ENCODE results near the gene EEF1G. TPM values are rescaled to one million over a fixed set of nuclear protein-coding genes. Genes with fewer than 3 reads are reported as not detected.

EEF1G gene
- 157 and 277 TPM in 2 replicates for total RNA-seq (2011; cell fraction: chromatin; rRNA removed; ENCODE audit: low replicate concordance)
- 471 and 476 TPM in 2 replicates for total RNA-seq (2011; cell fraction: nucleolus; rRNA removed)
- total RNA-seq (2011; cell fraction: nucleoplasm; rRNA removed): 624 and 1,167 TPM in 2 replicates
- 2,058 and 2,269 TPM in 2 replicates for total RNA-seq (2014; rRNA removed)
- 1,872 and 2,117 TPM in 2 replicates for total RNA-seq (2014; rRNA removed; fragmentation: Illumina TruSeq; extraction: Trizol)
- total RNA-seq (2015; rRNA removed; fragmentation: Illumina TruSeq; extraction: Trizol): 2,017 and 2,035 TPM in 2 replicates
- 1,822 and 1,912 TPM in 2 replicates for total RNA-seq (2021)
- 2,098 and 2,266 TPM in 2 replicates for polyA plus RNA-seq (2011; rRNA removed)
- polyA plus RNA-seq (2011; cell fraction: cytosol; rRNA removed): 2,402 and 2,852 TPM in 2 replicates
- 1,113 and 1,374 TPM in 2 replicates for polyA plus RNA-seq (2011; cell fraction: nucleus; rRNA removed)
- 1,964 and 2,831 TPM in 2 replicates for polyA plus RNA-seq (2012)
- 1,982 and 2,349 TPM in 2 replicates for polyA plus RNA-seq (2014; fragmentation: Illumina TruSeq; extraction: Trizol)
- polyA plus RNA-seq (2014; fragmentation: Nextera tagmentation; extraction: Ambion mirVana): 1,000 to 10,000 TPM in 1 of 2 experiments, 100 to 1,000 TPM in 1; 985 to 1,460 TPM
- 1,633 and 1,674 TPM in 2 replicates for polyA plus RNA-seq (2014; rRNA removed)
- 1,497 and 1,545 TPM in 2 replicates for polyA minus RNA-seq (2011; rRNA and poly(A)+ RNA removed)
- 1,399 and 1,500 TPM in 2 replicates for polyA minus RNA-seq (2011; cell fraction: cytosol; rRNA and poly(A)+ RNA removed)
- polyA minus RNA-seq (2011; cell fraction: nucleus; rRNA and poly(A)+ RNA removed): 145 and 316 TPM in 2 replicates
- percentile 97 among the genes with signal in this experiment for Bru-seq, nascent RNA
- percentile 88 among the genes with signal in this experiment for BruChase-seq, experiment 1, labeled RNA remaining after a 2-hour chase
- percentile 90 among the genes with signal in this experiment for BruChase-seq, experiment 2, labeled RNA remaining after a 6-hour chase
- long read RNA-seq, experiment 1, transcript EEF1G-201 (10 exons, 1,523 nt): major isoform, 3,910 of 4,759 reads
- long read RNA-seq, experiment 1, transcript EEF1G-203 (9 exons, 2,496 nt): minor isoform, 198 of 4,759 reads
- long read RNA-seq, experiment 1, partial matches to known transcripts: 548 of 4,759 reads
- long read RNA-seq, experiment 1, other reads (novel, unspliced or antisense): 103 of 4,759 reads
- long read RNA-seq, experiment 2, transcript EEF1G-203 (9 exons, 2,496 nt): minor isoform, 1,262 of 3,447 reads
- long read RNA-seq, experiment 2, transcript EEF1G-201 (10 exons, 1,523 nt): major isoform, 1,796 of 3,447 reads
- long read RNA-seq, experiment 2, partial matches to known transcripts: 282 of 3,447 reads
- long read RNA-seq, experiment 2, other reads (novel, unspliced or antisense): 107 of 3,447 reads
- long read RNA-seq, experiment 3, transcript EEF1G-201 (10 exons, 1,523 nt): major isoform, 8,024 of 8,677 reads
- long read RNA-seq, experiment 3, transcript EEF1G-203 (9 exons, 2,496 nt): minor isoform, 496 of 8,677 reads
- long read RNA-seq, experiment 3, partial matches to known transcripts: 50 of 8,677 reads
- long read RNA-seq, experiment 3, other reads (novel, unspliced or antisense): 107 of 8,677 reads

- peaks cover 65% of the 10 kb centered on the region for H3K79me2 ChIP-seq (ENCODE audit: control insufficient read depth, insufficient read depth, low read length)
- no peak for TF ChIP-seq TGIF2 (CRISPR knock-in tag; IDR thresholded peaks at IDR 0.05)
- no peak for TF ChIP-seq EHMT2 (IDR thresholded peaks at IDR 0.05)
- TF ChIP-seq TCF3 (CRISPR knock-in tag; IDR thresholded peaks at IDR 0.05): no peak
- TF ChIP-seq NUFIP1 (IDR thresholded peaks at IDR 0.05; ENCODE audit: partially characterized antibody): no peak
- no peak for TF ChIP-seq ZFPM2 (CRISPR knock-in tag; IDR thresholded peaks at IDR 0.05)
- no peak for TF ChIP-seq FOXP1 (CRISPR knock-in tag; IDR thresholded peaks at IDR 0.05)
- TF ChIP-seq THRB (CRISPR knock-in tag; conservative IDR thresholded peaks at IDR 0.05): no peak
- TF ChIP-seq GTF3C2 (IDR thresholded peaks at IDR 0.05; ENCODE audit: borderline replicate concordance, extremely low read depth, insufficient read length): no peak
- no peak; a peak in 1 of 4 replicates for TF ChIP-seq KDM1A (IDR thresholded peaks at IDR 0.05)
- 0 out of 2 replicates have a peak, but pooled peaks have one; percentile 32 for TF ChIP-seq RB1 (IDR thresholded peaks at IDR 0.05; ENCODE audit: low read depth)
- TF ChIP-seq ASH1L (IDR thresholded peaks at IDR 0.05; ENCODE audit: borderline replicate concordance, low read depth, partially characterized antibody): no peak
Observed at GRCh38 chr11:62573592-62574362, at the start of gene EEF1G. EEF1G (minus strand) TSS chr11:62573891; CDS start chr11:62573842, 49 bp downstream.

More at GRCh38 chr11:62573592-62574362, at the start of gene EEF1G:
- Histone ChIP-seq H2AFZ (ENCODE audit: low read depth, low read length) (peak within 1 kb of the TSS; percentile 80), H4K20me1 (replicated peaks; ENCODE audit: control insufficient read depth, insufficient read depth, low read length) (peaks cover 3% of the 10 kb centered on the region), H3K4me3 (peak within 1 kb of the TSS; percentile 96), H3K4me2 (ENCODE audit: insufficient read depth, low read length) (peak within 1 kb of the TSS; percentile 96), H3K4me1 (replicated peaks in 1 of 2; ENCODE audit: control insufficient read depth in 2 of 2, insufficient read depth in 2 of 2, low read length in 2 of 2) (peaks cover 22 to 40% of the 10 kb centered on the region in 2 experiments; a peak in 4 of 5 replicates), H3K9ac (ENCODE audit: insufficient read depth in 1 of 2, low read depth in 2 of 2, low read length in 2 of 2) (peak within 1 kb of the TSS; percentile 95 to 98), H3K36me3 (ENCODE audit: control insufficient read depth, insufficient read depth, low read length) (peaks cover 83% of the 10 kb centered on the region), H3K9me1 (ENCODE audit: control insufficient read depth, insufficient read depth, low read length) (no peaks in the 10 kb centered on the region), H3K27me3 (ENCODE audit: control insufficient read depth in 2 of 2, insufficient read depth in 2 of 2, low read length in 2 of 2) (no peaks in the 10 kb centered on the region), H3K9me3 (replicated peaks; ENCODE audit: control insufficient read depth, insufficient read depth, low read depth, low read length) (no peaks in the 10 kb centered on the region), H3K27ac (ENCODE audit: extremely low read depth, low read depth, low read length) (peak within 1 kb of the TSS; percentile 88)
- in situ Hi-C loops (cut with MboI) (no loop called here), intact Hi-C loops (cut with micrococcal nuclease) (no loop called here)
- FAIRE-seq (peak; percentile 95), ATAC-seq (peak; percentile 97), DNase-seq (ENCODE audit: extremely low read depth in 1 of 4, low spot score in 3 of 4) (peak; percentile 97 to 99 (median 98))
- whole genome bisulfite sequencing (ENCODE audit: insufficient coverage, low coverage, missing lambda C conversion rate): under 1% methylated on average over 46 of the region's 46 CpGs
- ChIA-PET POLR2A (interaction anchor here (0.6 to 3.8 kb wide), 42 partner anchors 8 to 1109 kb away, joined by 3 to 34 read pairs (median 4); partner anchors contain the start of genes C11orf98, CSKMT, HNRNPUL2 and LBHD1), CTCF (ENCODE audit: low intra/inter-chr PET ratio) (interaction anchor here (0.9 kb wide), 1 partner anchor 149 kb away, joined by 3 read pairs; no protein-coding TSS in a partner anchor)
- BruUV-seq (replicated peaks): no TSS peak

Measured in K562 (cell line).